Activated CD8-positive, alpha-beta memory T cell treated with anti-CD3 and anti-CD28 coated beads, Interleukin-2, amount 50 U/mL, for 1 hour (primary cell): ENCODE results near the gene TTLL10.
A peak's percentile ranks its signal among the peaks of the same experiment; 100 is the strongest.
"Not testable (repeated sequence)": the region's sequence is repeated elsewhere in the genome, so short reads cannot be mapped to it uniquely, and the experiment has no call there.

ENCODE experiments used
- DNase-seq: peaks from one replicate; pipeline ENCODE4 v3.0.0-alpha.2; 2020; ENCODE audit errors: extremely low read depth

Gene TTLL10

GRCh38 chr1:1171546-1172340 is 1.9 kb upstream of the TTLL10 start:
- DNase-seq, result peak; percentile 35

- peak; percentile 24 for DNase-seq
Observed at GRCh38 chr1:1173061-1173792, 453 bp upstream of the TTLL10 start.

GRCh38 chr1:1175221-1176062 is 1.8 kb downstream of the TTLL10 start:
- DNase-seq, result no peak

GRCh38 chr1:1176063-1176761 is 2.5 kb downstream of the TTLL10 start:
- DNase-seq, result not testable (repeated sequence)

- DNase-seq, result no peak
Observed at GRCh38 chr1:1176931-1177330, 3.3 kb downstream of the TTLL10 start.

GRCh38 chr1:1177452-1178206 is 3.9 kb downstream of the TTLL10 start:
- DNase-seq, result no peak

- no peak for DNase-seq
Observed at GRCh38 chr1:1178794-1179331, 5.2 kb downstream of the TTLL10 start.

- DNase-seq, result no peak
Observed at GRCh38 chr1:1179346-1179982, 5.8 kb downstream of the TTLL10 start.

GRCh38 chr1:1179983-1180861 is 6.5 kb downstream of the TTLL10 start:
- no peak for DNase-seq

- DNase-seq, result no peak
Observed at GRCh38 chr1:1181129-1181937, 7.7 kb downstream of the TTLL10 start.

- DNase-seq, result no peak
Observed at GRCh38 chr1:1181938-1182410, 8.3 kb downstream of the TTLL10 start.

- DNase-seq, result no peak
Observed at GRCh38 chr1:1182491-1183220, 9.0 kb downstream of the TTLL10 start.

GRCh38 chr1:1183221-1183747 is 9.6 kb downstream of the TTLL10 start:
- no peak for DNase-seq

GRCh38 chr1:1183833-1184775 is 10.4 kb downstream of the TTLL10 start:
- DNase-seq, result no peak

GRCh38 chr1:1185101-1185765 is 11.6 kb downstream of the TTLL10 start:
- DNase-seq, result no peak
